NCI-H748 (cell line): Measurements from ENCODE around the gene CREB3L4.

ENCODE experiments used
- DNase-seq: peaks from one replicate; lab custom pipeline; 2025; ENCODE audit not compliant: unreplicated experiment; lab: John Stamatoyannopoulos, UW

Gene CREB3L4

DNA sequence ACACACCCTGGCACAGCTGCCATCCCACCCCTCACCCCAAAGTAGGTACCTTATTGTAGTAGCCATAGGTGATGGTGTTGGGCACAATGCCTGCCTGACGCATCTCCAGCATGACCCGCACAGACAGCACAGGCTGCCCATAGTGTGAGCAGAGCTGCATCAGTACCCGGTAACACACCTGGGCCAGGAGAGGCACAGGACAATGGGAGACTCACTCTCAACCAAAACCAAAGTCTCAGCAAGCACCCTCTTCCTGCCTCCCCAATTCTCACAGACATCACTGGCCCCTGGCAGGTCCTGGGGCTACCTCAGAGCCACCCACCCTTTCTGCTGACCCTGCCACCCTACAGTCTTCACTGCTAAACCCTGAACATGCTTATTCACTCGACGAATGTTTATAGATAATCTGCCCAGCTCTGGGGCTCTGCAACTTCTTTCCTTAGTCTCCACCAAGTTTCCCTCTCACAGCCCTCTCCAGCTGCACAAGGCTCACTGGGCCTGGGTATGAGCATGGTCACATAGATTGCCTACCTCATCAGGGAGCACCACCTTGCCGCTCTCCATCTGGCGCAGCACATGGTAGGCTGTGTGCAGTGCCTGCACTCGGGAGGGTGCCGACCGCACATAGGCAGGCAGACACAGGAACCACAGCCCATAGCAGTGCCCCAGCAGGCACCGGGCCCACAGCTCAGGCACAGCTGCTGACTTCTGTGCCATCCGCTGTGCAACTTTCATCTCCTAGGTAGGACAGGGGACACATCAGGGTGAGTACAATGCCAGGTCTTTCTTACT, 31.5 kb upstream of the CREB3L4 start:
- no peak for DNase-seq

DNA sequence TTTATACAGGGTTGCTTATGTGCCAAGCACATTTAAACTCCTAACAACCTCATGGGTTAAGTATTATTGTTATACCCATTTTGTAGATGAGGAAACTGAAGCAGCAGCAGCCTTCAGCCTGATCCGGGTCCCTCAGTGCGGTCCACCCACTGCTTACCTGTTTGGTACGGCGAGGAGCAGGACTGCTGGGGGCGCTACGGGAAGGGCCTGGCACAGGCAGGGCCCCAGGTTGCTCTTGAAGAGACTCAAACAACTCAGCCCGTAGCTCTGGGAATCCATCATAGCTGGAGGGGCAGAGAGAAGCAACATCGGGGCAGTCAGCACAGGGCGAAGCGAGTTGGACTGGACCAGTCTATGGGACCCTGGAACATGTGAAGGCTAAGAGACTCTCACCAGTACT, 30.4 kb upstream of the CREB3L4 start:
- no peak for DNase-seq

DNA sequence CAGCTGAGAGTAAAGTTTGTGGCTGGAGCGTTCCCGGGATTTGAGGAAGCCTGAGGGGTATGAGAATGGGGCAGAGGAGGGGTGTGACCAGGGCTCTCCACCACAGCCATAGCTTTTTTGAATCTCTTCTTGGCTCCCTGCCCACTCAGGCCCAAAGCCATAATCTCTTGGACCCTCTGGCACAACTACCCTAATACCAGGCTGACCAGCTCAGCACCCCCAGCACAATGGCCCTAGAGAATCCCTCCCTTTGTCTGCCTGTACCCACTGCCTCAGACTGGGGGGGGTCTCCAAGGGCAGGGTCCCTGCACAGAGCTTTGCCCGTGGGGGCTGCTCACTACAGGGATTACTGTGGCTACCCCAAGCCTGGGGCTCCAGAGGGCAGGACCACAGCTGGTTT, 28.7 kb upstream of the CREB3L4 start:
- DNase-seq = no peak

DNA sequence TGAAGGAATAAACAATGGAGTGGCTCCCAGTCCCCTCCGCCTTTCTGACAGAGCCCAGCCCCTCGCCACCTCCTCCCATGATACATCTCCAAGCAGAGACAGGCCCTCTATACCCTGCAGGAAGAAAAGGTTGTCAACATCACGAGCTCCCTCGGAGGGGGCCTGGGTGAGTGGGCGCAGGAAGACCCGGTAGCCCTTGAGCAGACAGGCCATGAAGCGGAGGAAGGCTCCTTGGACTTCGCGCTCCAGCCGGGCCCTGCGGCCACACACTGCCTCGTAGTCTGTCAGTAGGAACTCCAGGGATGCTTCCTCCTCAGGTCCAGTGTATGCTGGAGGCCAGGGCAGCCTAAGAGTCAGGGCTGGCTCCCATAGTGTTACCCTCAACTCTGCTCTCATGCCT, 28.2 kb upstream of the CREB3L4 start:
- DNase-seq = no peak

DNA sequence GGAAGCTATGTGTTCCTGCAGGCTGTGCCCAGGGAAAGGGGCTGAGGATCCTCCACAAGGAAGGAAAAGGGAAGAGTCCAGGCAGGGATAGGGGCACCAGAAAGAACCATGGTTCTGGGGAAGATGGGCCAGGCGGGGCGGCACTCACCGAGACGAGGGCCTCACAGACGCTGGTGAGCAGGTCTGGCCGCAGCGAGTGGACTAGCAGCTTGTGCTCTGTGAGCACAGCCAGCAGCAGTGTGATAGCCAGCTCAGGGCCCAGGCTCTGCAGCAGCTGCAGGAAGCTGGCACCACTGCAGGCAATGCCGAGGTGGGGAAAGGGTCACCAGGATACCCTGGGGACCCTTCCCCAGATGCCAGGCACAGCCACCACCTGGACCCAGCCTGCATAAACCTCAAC, 26.9 kb upstream of the CREB3L4 start:
- DNase-seq = no peak

DNA sequence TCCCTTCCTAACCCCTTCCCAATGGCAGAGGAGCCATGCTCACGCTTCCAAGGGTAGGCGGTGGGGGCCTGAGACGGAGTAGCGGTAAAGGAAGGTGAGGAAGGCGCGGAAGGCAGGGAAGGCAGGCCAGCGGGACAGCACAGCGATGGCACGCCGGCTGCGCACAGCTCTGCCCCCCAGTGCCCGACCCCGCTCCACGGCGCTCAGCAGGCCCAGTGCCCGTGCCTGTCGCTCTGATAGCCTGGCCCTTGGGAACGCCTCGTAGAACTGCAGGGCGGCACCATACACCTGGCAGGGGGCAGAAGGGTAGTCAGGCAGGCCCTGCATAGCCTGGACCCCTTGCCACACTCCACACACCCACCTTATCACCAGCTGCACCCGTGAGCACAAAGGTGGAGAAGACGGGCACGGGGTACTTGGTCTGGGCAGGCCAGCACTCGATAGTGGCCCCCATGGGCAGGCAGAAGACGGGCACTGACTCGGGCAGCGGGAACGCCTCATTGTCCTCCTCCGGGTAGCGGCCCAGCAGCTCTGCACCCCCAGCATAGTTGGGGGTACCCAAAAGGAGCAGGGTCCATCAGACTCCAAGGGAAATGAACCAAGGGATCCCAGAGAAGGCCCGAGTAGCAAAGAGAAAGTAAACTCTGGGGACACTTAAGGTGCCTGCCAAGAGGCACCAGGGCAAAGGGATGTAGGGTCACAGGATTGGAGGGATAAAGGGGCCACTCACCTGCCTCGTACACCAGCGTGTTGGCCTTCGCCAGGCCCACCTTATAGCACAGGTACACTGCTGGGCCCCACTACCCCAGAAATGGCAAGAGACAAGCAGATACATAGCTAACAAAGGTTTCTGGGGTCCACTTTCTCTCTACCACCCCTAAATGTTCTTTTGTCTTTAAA, 25.6 kb upstream of the CREB3L4 start:
- DNase-seq = no peak

DNA sequence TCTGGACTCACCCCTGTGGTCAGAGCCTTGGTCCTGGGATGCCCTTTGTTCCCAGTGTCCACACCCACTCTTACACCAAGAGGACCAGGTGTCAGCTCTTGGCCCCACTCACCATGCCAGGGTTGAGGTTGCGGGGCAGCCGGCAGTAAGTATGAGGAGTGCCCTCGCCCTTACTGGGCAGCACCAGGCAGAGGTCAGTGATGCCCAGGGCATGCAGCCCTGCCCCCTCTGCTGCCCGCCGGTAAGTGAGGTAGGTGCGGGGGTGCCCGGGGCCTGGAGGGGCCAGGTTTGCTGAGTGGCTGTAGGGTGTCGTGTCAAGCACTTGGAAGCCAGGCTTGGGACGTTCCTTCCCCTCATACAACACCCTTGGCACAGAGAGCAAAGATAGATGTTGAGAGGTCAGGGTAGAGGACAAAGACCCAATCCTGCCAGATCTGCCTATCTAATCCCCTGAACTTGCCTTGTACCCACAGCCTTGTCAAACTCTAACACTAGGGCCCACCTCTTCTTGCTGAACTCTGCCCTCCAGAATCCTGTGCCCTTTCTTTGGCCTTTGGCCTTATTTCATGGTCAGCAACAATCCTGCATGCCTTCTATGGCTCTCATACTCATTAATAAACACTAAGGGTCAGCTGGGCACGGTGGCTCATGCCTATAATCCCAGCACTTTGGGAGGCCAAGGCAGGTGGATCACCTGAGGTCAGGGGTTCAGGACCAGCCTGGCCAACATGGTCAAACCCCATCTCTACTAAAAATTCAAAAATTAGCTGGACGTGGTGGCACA, 24.7 kb upstream of the CREB3L4 start:
- no peak for DNase-seq

DNA sequence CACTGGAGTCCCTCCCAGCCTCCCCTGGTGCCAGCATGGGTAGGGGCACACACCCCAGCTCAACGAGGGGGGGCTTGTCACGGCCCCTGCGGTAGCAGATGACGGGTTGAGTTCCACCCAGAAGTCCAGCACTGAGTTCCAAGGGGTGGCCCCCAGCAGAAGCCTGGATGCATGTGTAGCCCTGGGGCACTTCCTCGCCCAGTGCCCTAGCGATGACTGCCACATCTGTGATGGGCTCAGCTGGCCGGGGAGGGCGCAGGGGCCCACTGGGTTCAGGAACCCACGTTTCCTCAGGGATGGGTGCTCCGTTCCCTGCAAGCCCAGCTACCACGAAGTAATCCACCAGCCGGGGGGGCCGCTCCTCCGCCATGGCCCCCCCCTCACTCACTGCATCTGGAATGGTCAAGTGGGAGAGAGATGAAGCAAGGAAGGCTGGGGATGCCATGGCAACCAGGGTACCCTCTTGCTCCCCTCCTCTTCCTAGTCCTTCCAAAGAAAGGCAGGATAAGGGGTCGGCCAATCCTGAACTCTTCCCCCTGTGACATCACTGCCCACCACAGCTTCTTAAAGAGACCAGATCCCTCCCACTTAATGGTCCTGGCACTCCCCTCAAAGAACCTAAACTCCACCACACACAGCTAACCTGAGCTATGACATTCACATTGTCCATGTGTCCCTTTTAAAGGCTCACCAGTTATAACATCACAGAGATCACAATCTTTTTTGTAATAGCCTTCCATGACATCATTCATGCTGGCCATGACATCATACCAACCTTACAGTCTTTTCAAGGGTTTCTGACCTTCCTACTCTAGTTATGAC, 23.5 kb upstream of the CREB3L4 start:
- DNase-seq = no peak

DNA sequence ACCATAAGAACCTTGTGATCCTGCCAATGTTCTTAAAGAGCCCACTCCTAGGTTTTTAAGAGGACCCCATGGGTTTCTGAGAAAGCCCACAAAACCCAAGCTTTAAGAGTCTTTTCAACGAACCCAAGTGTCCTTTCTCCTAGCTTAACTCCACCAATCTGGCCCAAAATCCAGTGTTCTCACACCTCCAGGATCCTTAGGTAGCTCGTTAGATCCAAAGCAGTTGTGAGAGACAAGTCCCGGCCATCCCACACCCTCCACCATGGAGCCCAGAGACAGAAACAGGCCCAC, 22.9 kb upstream of the CREB3L4 start:
- no peak for DNase-seq

DNA sequence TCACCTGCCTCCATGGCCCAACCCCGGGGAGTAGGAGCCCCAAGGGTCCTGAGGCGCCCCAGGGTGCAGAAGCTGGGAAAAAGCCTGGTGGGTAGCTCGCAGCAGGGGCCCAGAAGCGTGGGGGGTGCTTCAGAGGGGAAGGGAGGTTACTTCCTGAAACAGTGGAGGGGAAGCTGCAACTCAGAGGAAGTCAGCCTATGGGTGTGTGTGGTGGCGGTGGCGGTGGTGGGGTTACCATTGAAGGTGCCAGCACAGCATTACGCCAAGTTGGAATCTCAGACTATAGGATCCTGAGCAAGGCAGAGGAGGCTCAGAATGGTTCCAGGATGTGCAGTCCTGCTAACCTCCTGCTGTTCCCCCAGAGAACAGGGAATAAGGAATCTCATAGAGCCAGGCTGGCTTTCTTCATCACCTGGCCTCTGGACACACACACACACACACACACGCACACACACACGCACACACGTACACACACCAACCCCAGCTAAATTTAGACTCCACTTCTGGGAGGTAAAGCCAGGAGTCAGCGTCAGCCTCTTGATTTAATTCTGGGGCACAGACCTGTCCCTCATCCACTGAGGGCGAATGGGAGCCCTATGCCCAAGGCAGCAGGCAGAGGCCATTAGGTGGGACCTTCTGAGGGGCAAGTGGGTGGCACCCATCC, 22.4 kb upstream of the CREB3L4 start:
- DNase-seq = peak; percentile 36

DNA sequence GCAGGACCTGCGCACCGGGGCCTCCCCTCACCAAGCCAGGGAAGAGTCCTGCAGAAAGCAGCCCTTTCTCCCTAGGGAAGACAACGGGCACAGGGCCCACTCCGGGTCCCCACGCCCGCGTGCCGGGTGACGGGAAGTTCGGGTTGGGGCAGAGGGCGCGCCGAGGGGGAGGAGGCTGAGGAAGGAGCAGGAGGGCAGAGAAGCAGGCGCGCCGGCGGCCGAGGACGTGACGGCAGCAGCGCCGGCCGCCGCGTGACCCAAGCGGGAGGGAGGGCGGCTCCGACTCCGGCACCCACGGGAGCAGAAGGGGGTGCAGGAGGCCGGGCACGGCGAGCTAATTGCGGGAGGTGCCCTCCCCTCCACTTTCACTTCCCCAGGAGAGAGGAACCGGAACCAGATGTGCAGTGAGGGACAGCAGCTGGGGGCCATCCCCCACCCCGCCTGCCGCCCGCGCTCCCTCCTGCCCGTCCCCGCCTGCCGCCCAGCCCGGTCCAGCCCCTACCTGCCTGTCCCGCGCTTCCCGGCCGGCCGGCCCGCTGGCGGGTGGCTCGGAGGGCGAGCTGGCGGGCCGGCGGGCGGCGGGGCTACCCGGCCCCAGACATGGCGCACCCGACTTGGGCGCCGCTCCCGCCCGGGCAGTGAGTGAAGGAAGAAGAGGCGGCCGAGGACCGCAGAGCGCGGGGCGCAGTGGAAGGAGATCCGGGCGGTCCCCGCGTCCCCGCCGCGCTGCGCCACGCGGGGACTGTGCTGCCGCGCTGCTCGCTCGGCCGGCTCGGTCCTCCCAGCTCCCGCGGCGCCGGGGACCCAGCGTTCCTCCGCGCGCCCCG, 21.7 kb upstream of the CREB3L4 start:
- peak; percentile 65 for DNase-seq

DNA sequence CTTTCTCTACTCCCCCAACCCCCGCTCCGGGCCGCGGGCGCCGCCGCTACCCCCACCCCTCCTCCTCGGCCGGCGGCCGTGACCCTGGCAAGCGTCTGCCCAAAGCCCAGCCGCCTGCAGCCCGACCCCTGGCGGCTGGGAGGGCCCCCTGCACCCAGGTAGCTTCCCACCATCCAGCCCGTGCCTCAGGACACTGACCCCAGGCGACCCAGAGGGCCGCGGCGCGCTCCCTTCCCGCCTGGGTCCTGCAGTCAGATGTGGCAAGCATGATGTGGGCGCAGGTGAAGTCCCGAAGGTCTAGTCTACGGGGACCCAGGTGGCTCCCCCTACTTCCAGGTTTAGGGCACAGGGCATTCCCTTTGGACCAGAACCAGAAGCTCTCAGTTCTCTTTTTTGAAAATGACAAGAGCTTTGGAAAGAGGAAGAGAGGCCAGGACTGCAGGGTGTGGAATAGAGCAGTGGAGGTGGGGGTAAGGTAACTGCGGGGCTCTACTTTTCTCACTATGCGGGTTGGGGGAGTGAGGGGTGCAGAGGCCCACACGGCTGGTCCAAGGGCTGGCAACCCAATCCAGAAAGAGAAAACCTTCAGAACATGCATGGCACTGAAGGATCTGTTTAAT, 21.0 kb upstream of the CREB3L4 start, which contains the start of gene DENND4B:
Gene DENND4B, minus strand, starts transcription at position 97 of the 620 bp plus-strand sequence. CDS start 2,344 bp downstream, outside the sequence.
- DNase-seq = peak; percentile 84

DNA sequence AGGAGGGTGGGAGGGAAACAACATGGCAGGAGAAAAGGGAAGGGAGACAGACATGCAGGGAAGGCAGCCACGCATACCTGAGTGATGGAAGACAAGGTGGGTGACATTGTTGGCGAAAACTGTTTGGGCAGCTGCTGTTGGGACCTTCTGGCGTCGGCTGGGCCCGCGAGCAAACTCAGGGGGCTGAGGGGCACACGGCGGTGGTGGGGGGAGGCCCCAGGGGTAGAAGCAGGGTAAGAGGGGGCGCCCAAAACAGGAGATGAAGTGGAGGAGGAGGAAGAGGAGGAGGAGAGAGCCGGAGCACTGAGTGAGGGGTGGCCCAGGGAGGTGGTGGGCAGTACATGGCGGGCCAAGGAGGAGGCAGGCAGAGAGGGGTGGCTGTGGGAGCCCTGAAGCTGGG, 16.5 kb upstream of the CREB3L4 start:
- no peak for DNase-seq

DNA sequence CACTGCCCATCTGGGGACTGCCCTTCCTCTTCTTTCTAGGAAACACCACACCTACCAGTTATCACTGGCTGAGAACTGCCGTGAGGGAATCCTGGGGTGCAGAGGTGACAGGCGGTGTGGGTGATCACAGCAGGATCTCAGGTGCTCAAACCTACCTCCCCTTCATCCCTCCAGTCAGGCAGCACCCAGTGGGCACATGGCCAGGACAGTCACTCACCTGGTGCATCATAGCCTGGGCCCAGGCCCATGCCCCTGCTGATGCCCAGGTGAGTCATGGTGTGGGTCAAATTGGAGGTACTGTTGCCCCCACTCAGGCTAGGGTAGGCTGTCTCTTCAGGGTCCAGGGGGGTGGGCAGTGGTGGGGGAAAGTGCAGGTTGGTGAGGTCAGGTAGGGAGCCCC, 15.9 kb upstream of the CREB3L4 start:
- DNase-seq = no peak

DNA sequence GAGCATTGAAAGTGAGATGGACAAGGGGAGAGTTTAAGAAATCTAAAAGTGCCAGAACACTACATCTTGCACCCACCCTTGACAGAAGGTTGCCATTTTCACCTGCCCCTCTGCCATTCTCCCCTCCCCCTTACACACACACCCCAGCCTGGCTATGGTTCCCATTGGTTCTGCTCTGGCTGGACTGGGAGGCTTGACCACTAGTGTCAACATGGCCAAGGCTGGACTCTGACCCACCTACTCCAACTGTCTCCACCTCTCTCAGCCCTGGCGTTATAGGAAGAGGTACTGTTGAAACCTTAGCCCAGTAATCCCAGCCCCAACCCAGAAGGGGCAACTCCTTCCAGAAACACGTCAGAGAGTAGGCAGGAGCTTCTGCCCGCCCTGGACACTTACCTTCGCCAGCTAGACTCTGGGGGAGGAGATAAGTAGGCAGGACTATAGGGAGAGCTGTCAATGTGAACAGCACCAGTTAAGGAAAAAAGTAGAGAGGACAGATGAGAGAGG, 13.8 kb upstream of the CREB3L4 start:
- no peak for DNase-seq

DNA sequence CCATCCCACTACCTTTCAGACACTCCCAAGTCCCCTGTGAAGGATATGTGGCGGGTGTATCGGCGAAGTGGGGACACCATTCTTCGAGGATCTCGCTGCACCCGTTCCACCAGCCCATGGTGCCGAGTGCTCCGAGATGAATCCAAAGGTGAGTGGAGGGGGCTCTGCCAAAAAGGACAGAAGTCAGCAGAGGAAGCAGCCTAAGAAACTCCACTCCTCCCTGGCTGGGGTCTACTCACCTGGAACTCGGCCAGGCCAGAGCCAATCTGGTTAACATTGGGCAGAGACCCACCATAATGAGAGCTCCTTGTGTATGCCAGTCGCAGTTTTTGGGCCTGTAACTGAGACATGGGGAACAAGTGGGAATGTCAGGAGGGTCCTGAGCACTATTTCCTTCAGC, 12.9 kb upstream of the CREB3L4 start:
- DNase-seq = no peak

DNA sequence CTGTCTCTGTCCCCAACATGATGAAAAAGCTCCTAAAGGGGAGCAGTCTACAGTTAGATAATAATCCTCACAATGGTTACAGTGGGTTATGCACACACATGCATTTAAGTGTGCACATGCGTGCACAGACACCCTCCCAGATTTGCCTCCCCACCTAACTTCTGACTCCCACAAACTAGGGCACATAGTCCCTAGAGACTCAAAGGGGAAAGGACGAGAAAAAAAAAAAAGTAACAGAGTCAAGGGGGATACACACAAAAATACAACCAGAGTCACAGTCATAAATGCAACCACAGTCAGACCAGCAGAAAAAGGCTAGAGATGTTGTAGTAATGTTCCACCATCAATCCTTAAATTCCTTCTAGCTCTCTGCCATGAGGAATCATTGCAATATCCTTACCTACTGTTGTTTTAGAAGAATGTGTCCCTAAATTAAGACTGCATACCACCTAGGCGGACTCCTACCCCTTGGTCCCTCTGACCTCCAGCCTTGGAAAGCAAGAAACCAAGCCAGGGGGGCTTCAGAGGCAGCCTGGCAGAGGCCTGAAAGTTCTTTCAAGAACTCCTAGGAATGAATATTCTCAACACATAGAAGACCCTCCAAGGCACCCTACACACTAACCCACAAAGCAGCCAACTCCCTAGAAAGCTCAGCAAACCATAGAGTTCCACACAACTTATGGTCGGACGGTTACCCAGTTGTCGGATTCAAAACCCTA, 10.5 kb upstream of the CREB3L4 start:
- DNase-seq = no peak

DNA sequence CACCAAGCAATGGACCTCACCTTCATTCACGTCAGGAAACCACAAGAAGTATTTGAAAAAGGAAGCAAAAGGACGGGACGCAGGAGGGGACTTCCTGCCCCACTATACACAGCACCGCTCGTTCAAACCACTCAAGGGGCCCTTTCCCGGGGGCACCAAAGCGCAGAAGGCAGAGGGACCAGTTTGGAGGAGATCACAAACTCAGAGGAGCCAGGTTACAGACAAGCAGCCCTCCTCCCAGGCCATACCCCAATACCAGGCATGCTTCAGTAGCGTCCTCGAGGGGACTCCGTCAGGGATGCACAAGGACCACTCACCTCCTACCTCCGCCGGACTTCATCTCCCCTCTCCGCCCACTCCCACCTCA, 10.0 kb upstream of the CREB3L4 start:
- peak; percentile 31 for DNase-seq
